NCI-H2227 (cell line): ENCODE data around the gene HLF.

ENCODE experiments used
- DNase-seq: peaks from one replicate; lab custom pipeline; 2025; ENCODE audit not compliant: unreplicated experiment; lab: John Stamatoyannopoulos, UW

The HLF gene

DNA sequence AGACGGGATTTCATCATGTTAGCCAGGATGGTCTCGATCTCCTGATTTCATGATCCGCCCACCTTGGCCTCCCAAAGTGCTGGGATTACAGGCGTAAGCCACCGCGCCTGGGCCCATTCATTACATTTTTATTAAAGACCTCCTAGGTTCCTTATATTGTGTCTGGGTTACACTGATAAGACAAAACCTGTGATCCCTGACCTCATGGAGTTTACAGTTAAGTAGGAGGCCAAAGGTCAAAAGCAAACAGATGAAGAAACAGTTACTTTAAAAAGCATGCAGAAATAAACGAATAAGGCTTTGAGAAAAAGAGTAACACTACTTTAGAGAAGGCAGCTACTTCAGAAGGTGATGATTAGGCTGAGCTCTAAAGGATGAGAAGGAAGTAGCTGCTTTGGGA is 14.9 kb upstream of the HLF start:
- DNase-seq: no peak

DNA sequence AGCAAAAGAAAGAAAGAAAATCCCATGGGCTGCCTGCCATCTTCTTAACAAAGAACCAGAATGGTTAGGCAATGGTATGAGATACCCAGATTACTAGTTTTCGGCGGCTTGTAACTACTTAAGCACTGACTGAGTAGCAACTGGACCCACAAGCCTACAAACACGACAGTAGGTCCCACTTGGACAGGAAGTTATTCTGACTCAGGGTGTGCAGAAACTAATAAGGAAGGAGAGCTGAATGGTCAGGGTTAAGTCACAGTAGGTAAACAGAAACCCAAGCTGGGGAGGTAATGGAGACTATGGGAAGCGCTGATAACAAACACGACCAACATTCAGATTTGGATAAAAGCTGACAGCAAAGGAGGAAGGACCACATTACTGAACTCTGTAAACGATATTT is 10.4 kb upstream of the HLF start:
- DNase-seq: no peak

DNA sequence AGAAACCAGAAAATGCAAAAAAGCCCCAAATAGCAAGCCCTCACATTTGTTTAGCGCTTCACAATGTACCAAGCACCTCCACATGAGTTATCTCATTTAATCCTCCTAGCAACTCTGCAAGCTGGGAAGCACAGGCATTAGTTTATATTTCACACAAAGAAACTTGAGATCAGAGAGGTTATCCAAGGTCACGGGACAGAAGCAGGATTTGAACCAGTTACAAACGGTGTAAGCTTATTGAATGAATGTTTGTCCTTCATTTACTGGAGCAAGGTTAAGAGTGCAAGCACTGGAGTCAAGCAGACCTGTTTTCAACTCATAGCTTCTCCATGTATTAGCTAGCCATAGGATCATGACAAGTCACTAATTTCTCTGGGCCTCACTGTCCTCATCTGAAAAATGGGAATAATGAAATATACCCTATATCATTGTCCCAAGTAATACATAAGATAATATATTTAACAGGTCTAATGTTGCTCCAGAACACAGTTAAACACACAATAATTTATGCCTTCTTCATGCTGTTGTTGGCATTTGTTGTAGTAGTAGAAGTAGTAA is 6.1 kb upstream of the HLF start:
- no peak for DNase-seq

DNA sequence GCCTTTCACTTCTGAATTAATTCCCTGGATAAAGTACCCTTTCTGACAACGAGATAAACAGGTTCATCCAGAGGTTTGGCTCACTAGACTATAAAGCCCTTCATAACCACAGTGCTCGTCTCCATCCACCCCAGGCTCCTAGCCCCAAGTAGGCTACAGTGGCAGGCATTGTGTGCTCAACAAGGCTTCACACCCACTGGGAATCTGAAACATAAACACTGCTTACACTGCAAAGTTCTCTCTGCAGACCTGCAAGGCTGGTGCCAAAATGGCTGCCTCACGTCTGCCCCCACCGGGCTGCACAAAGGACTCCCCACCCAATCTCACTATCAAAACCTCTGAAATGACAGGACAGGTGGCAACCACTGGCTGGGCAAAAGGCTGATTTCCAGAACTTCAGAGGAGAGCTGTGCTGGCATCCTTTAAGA is 5.1 kb upstream of the HLF start:
- no peak for DNase-seq

- DNase-seq: no peak
These were observed 3.4 kb upstream of the HLF start for GRCh38 chr17:55261311-55261710.

DNA sequence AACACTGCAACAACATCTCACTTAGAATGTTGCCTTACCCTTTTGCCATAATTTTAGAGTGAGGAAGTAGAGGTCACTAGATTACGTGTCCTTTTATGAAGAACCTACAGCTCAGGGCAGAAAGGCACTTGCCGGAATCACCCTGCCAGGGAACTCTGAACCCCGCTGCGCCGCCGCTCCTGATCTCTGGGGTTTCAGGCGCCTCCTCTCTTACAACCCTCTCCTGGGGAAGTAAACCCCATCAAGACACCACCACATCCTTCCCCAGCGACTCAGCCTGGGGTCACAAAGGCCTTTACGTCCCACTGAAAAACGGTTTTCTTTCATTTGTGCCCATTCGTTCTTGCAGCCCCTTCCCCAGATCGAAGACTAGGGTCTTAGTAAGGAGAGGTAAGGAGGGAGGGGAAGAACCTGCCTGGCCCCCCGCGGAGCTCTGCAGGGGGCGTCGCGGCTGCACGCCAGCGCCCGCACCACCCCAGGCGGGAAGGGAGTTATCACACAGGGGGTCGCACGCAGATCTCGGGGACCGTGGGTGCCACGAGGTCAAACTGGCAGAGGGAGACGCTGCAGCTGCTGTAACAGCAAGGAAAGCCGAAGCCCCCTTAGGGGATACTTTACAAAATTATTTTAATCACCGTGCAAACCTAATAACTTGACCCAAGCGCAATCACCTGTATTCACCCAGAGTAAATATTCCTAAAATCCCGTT is 1.0 kb upstream of the HLF start:
- no peak for DNase-seq

DNA sequence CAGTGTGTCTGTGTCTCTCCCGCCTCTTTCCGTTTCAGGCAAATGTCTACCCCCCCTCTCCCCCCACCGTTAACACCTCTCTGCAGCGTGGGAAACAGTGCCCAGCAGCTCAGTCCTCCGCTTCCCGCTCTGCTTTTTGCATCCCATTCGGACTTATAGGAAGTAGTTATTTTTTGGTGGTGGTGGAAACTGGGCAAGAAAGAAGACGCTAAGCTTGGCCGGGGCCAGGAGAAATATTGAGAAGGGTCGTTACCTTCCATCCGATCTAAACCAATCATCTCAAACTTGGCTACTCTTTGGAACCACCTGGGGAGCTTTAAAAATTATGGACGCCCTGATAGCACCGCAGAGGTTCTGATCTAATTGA is 499 bp upstream of the HLF start:
- DNase-seq: peak; percentile 42

- DNase-seq: peak; percentile 18
These were observed 706 bp downstream of the HLF start for GRCh38 chr17:55265311-55266021.

GRCh38 chr17:55266051-55266957 is 1.5 kb downstream of the HLF start:
- DNase-seq: peak; percentile 30

DNA sequence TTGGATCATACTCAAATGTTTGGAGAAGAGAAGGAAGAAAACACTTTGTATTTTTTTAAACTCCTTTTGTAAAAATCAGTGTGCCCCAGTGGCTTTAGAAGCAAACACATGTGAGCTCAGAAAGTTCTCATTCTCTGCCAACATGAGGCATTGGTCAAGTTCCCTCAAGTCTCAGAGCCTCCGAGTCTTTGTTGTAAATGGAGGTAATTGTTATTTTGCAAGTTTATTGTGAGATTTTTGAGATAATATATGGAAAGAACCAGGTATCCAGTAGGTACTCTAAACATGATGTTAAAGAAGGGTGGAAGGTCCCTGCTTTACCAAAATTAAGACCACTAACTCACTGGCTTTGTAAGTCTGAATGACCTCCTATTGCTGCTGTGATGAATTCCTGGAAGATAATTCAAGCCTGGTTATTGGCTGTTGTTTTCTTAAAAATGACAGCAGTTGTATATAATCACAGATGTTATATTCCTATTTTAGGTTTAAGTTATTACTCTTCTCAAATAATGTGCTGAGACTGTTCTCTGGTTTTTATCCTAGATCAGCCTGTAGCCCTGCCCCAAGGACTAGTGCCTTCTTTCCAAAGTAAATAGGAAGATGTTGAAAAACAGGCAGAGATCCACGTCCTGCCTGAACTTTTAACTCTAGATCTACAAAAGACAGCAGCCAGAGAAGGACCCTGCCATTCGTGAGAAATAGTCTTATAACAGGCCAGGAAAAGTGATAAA is 2.4 kb downstream of the HLF start:
- DNase-seq: no peak

DNA sequence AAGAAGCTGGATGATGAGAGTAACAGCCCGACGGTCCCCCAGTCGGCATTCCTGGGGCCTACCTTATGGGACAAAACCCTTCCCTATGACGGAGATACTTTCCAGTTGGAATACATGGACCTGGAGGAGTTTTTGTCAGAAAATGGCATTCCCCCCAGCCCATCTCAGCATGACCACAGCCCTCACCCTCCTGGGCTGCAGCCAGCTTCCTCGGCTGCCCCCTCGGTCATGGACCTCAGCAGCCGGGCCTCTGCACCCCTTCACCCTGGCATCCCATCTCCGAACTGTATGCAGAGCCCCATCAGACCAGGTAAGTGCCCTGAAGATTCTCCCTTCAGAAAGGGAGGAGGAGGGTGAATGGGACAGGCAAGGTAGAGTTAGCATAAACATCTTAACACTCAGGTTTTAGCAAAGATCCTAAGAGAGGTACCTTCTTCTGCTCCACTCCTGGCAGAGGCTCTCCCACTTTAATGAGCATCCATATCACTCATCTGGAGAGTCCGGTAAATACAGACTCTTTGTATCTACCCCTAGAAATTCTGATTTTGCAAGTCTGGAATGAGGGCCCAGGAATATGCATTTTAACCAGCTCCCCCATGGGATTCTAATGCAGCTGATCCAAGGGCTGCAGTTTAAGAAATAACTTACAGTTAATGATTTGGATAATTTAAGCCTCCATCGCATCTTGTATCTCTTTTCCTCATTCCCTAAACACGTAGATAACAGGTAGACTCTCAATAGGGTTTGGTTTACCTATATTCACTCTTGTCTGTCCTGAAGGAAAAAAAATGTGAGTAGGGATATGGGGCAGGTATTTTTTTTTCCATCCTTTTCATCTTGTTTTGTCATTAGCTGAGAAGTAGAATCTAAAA is 3.3 kb downstream of the HLF start:
- no peak for DNase-seq

GRCh38 chr17:55268649-55269480 is 4.1 kb downstream of the HLF start:
- no peak for DNase-seq

GRCh38 chr17:55269894-55270293 is 5.1 kb downstream of the HLF start:
- no peak for DNase-seq

GRCh38 chr17:55271223-55271571 is 6.4 kb downstream of the HLF start:
- DNase-seq: no peak

DNA sequence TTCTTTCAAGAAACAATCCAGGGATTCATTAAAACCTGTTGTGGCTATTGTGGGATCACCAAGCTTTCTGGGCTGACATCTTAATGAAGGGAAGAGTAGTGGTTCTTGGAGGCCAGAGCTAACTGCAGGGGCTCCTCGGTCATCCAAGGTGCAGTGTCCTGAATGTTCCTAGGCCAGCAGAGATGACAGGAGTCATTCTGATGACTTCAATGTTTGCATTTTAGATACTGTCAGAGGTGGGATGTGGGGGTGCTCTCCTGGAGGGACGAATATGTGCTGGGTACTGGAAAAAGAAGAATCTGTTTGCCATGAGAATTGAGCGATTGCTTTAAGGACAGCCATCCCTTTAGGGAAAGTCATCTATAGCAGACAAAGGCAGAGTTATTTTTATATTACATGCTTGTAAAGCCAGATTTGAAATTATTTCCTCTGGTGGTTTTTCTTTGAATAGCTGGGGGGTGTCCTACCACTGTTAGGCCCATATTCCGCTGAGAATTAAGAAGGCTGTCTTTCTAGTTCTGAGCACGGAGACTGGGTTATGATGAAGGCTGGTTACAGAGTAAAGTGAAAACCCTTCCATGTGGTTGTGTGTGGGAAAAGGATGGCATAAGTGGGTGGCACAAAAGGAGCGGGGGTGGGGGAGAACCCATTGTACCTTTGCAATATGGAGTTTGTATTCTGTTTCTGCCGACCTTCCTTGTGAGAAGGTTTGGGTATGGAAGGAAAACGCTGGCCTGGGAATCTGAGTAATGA is 7.4 kb downstream of the HLF start:
- DNase-seq: no peak

DNA sequence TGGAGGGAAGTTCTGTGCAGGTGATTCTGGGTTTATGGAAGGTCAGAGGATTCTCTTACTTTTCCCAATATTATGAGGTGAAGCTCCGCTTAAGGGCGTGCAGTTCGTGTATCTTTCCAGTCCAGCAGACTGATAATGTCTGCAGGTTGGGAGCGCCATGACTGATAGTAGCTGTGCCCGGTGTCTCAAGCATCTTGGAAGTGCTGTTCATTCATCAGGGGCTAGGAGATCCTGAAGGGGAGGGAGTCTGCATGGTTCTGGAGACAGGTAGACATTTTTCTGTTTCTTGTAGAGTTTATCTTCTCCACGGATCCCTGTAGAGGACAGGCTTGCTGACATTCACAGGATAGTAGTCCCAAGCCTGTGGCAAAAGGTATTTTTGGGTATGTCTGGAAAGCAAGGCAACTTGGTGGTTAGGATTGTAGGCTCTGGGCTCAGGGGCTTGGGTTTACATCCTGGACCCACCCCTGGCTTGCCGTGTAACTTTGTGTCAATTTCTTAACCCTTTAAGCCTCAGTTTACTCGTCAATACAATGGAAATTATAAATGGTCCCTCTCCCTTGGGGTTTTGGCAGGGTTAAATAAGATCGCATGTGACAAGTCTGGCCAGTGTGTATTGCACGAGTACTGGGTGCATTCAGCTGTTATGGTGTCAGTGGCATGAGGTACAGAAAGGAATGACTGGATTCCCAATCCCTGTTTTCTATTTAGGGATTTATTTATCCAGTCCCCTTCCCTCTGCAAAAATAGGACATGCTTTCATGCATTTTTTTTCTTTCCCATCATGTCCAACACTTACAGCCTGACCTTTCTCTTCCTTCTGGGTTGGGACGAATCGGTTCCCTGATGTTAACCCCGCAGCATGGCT is 8.2 kb downstream of the HLF start:
- DNase-seq: no peak

- no peak for DNase-seq
These were observed 9.0 kb downstream of the HLF start for GRCh38 chr17:55273579-55274354.
